ENCODE data around the gene FAM156B. TPM values are rescaled to one million over a fixed set of nuclear protein-coding genes. Genes with fewer than 3 reads are reported as not detected.
"Not testable (repeated sequence)": the region's sequence is repeated elsewhere in the genome, so short reads cannot be mapped to it uniquely, and the experiment has no call there.

FAM156B gene
- 1 to 10 TPM; 3.5 to 8.8 TPM for total RNA-seq
- polyA plus RNA-seq: 1 to 10 TPM; 4.2 to 5.2 TPM

- H3K9ac ChIP-seq (ENCODE audit: low read depth in 1 of 2, low read length in 2 of 2): not testable (repeated sequence)
Measured at GRCh38 chrX:52896855-52897709, at the start of gene FAM156B. Gene FAM156B (plus strand): TSS chrX:52897330. CDS start chrX:52907226, 9,896 bp downstream.

GRCh38 chrX:52852110-52852860, 44.8 kb upstream of the FAM156B start:
- no peak overlapping the region for H3K27ac ChIP-seq (ENCODE audit: low read depth in 1 of 2, low read length in 2 of 2)
- no peaks in the 10 kb centered on the region for H3K27me3 ChIP-seq (ENCODE audit: control insufficient read depth in 4 of 4, insufficient read depth in 4 of 4, low read length in 3 of 4)
- no peak overlapping the region for H3K4me3 ChIP-seq (ENCODE audit: low read depth in 1 of 3, low read length in 3 of 3)
- WGBS: 86% methylated on average over 9 of the region's 9 CpGs
- no peaks in the 10 kb centered on the region for H3K36me3 ChIP-seq (ENCODE audit: control insufficient read depth in 4 of 4, insufficient read depth in 3 of 4, low read depth in 1 of 4, low read length in 3 of 4)
- H3K9me3 ChIP-seq (ENCODE audit: control insufficient read depth in 4 of 4, low read length in 3 of 4): peaks cover 0 to 4% (median 0%) of the 10 kb centered on the region in 4 donors
- TF ChIP-seq, protein P1, sequence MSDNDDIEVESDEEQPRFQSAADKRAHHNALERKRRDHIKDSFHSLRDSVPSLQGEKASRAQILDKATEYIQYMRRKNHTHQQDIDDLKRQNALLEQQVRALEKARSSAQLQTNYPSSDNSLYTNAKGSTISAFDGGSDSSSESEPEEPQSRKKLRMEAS (IDR thresholded peaks at IDR 0.05): no peak
- no peak for TF ChIP-seq FOXA2 (IDR thresholded peaks at IDR 0.05)
- no peak for TF ChIP-seq RAD21 (IDR thresholded peaks at IDR 0.05)
- TF ChIP-seq TAF1 (conservative IDR thresholded peaks at IDR 0.05): no peak
- no peak for TF ChIP-seq YY1 (IDR thresholded peaks at IDR 0.05)
- no peak for TF ChIP-seq JUND (IDR thresholded peaks at IDR 0.05)
- no peak for TF ChIP-seq EGR1 (IDR thresholded peaks at IDR 0.05; ENCODE audit: low read depth in 2 of 2)
- no peak for TF ChIP-seq HNF4G (IDR thresholded peaks at IDR 0.05)
- TF ChIP-seq CTCF (IDR thresholded peaks at IDR 0.05; ENCODE audit: low read depth, low read length, missing input control): no peak
- DNase-seq (ENCODE audit: low spot score): no peak
- no peaks in the 10 kb centered on the region for H3K4me1 ChIP-seq (ENCODE audit: control insufficient read depth in 4 of 4, insufficient read depth in 4 of 4, low read length in 3 of 4)
- H3K9ac ChIP-seq (ENCODE audit: low read depth in 1 of 2, low read length in 2 of 2): no peak overlapping the region

More at GRCh38 chrX:52896855-52897709, at the start of gene FAM156B:
- H3K4me3 ChIP-seq (ENCODE audit: low read depth in 1 of 3, low read length in 3 of 3); DNase-seq (ENCODE audit: low spot score); H3K4me1 ChIP-seq (ENCODE audit: control insufficient read depth in 4 of 4, insufficient read depth in 4 of 4, low read length in 3 of 4); H3K36me3 ChIP-seq (ENCODE audit: control insufficient read depth in 4 of 4, insufficient read depth in 3 of 4, low read depth in 1 of 4, low read length in 3 of 4); H3K9me3 ChIP-seq (ENCODE audit: control insufficient read depth in 4 of 4, low read length in 3 of 4); H3K27me3 ChIP-seq (ENCODE audit: control insufficient read depth in 4 of 4, insufficient read depth in 4 of 4, low read length in 3 of 4); H3K27ac ChIP-seq (ENCODE audit: low read depth in 1 of 2, low read length in 2 of 2): not testable (repeated sequence)
- WGBS: no CpG with 5 or more reads among the region's 92 CpGs

DNA sequence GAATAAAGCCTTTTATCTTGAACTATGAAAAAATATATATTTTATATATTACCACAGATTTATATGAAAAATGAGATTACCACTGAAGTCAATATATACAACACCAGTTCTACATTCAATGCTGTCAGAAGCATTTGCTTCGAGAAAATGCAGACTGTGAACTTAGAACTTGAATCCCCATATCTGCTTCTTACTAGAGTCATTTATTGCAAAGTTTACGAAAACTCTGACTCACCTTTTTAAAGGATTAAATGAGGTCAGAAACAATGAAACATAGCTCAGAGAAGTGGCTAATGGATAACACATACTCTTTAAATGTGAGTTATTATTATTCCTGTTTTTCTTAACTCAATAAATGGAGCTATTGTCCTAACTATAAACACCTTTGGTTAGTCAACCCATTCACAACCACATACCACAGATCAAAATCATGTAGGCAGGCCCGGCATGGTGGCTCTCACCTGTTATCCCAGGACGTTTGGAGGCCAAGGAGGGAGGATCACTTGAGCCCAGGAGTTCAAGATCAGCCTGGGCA, 40.1 kb upstream of the FAM156B start:
- H3K9ac ChIP-seq (ENCODE audit: low read depth in 1 of 2, low read length in 2 of 2); H3K27ac ChIP-seq (ENCODE audit: low read depth in 1 of 2, low read length in 2 of 2); DNase-seq (ENCODE audit: low spot score); H3K9me3 ChIP-seq (ENCODE audit: control insufficient read depth in 4 of 4, low read length in 3 of 4); H3K4me1 ChIP-seq (ENCODE audit: control insufficient read depth in 4 of 4, insufficient read depth in 4 of 4, low read length in 3 of 4); H3K36me3 ChIP-seq (ENCODE audit: control insufficient read depth in 4 of 4, insufficient read depth in 3 of 4, low read depth in 1 of 4, low read length in 3 of 4); H3K4me3 ChIP-seq (ENCODE audit: low read depth in 1 of 3, low read length in 3 of 3); H3K27me3 ChIP-seq (ENCODE audit: control insufficient read depth in 4 of 4, insufficient read depth in 4 of 4, low read length in 3 of 4): not testable (repeated sequence)
- WGBS: 65% methylated on average over 4 of the region's 4 CpGs

Data from liver (tissue), 9 donors.